ENCODE results near the gene FRMD4A.

DNA sequence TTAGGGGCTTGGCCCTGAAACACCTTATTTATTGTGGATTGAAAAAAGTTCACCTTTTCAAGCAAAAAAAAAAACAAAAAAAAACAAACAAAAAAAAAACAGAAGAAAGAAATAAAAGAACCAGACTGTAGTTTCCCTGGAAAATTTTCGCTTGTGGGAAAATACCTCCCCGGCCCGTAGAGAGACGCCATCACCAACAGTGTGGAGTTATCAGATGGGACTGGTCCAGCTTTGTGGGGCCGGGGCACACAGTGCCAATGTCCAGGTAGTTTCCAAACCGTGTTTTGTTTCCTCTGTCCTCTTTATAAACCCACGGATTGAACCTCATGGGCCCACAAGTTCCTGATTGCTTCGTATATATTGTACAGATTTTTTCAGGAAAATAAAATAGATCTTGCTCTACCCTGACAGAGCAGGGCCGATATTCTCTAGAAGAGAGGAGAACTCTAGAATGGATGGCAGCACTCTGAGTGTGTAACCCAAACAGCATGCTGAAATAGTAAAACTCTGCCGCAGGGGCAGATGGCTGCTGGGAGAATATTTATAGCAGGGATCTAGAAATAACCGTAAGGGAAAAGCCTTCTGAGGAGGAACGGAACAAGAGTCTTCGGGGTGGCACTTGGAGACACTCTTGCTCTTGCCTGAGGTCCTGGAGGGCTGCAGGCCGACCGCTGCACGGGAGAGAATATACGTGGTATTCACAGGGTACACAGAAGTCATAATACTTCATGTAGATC lies 241.0 kb downstream of the FRMD4A start:
- no peak for TF ChIP-seq CTCF (IDR thresholded peaks at IDR 0.05; ENCODE audit: poor library complexity)
- TF ChIP-seq EZH2phosphoT487 (IDR thresholded peaks at IDR 0.05; ENCODE audit: low read depth, severe bottlenecking, unreplicated experiment), result no peak
- TF ChIP-seq EZH2 (IDR thresholded peaks at IDR 0.05; ENCODE audit: borderline replicate concordance), result no peak

Data from hepatocyte (in vitro differentiated cells).